Measurements from ENCODE around the gene CADPS.

DNA sequence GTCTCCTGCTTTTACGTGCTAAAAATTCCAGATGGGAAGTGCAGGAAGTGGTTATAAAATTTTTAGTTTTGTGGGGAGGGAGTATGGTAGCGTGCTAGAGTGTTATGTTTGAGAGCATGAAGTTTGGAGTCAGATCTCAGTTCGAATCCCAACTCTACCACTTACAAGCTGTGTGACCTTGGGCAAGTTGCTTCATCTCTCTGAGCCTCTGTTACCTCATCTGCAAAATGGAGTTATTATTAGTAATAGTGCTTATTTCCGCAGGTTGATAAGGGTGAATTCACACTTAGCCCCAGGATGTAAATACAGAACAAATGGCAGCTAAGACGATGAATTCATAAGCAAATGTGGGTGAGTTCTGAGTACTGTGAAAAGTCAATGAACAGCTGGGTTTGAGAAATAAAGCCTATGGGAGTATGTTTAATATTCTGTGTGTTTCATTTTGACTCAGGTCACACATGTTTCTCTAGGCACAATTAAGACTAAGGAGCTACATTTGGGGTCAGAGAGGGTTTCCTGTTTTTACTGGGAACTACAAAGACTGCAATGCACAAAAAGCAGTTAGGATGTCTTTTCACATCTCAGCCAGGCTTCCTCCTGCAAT lies 428.8 kb downstream of the CADPS start:
- TF ChIP-seq, protein P1, sequence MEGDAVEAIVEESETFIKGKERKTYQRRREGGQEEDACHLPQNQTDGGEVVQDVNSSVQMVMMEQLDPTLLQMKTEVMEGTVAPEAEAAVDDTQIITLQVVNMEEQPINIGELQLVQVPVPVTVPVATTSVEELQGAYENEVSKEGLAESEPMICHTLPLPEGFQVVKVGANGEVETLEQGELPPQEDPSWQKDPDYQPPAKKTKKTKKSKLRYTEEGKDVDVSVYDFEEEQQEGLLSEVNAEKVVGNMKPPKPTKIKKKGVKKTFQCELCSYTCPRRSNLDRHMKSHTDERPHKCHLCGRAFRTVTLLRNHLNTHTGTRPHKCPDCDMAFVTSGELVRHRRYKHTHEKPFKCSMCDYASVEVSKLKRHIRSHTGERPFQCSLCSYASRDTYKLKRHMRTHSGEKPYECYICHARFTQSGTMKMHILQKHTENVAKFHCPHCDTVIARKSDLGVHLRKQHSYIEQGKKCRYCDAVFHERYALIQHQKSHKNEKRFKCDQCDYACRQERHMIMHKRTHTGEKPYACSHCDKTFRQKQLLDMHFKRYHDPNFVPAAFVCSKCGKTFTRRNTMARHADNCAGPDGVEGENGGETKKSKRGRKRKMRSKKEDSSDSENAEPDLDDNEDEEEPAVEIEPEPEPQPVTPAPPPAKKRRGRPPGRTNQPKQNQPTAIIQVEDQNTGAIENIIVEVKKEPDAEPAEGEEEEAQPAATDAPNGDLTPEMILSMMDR (IDR thresholded peaks at IDR 0.05), result no peak
- TF ChIP-seq POLR2A (IDR thresholded peaks at IDR 0.05), result no peak
